Measurements from ENCODE around the gene RXFP2.

RXFP2 gene

GRCh38 chr13:31747966-31748365 is 8.6 kb downstream of the RXFP2 start:
- no peak for DNase-seq (ENCODE audit: extremely low read depth, low read depth)
- no peak for TF ChIP-seq CTCF (IDR thresholded peaks at IDR 0.05; ENCODE audit: low read depth, low read length)

GRCh38 chr13:31749929-31750328 is 10.6 kb downstream of the RXFP2 start:
- TF ChIP-seq CTCF (IDR thresholded peaks at IDR 0.05; ENCODE audit: low read depth, low read length) = no peak
- DNase-seq (ENCODE audit: extremely low read depth, low read depth) = peak; percentile 50

GRCh38 chr13:31755211-31755610 is 15.9 kb downstream of the RXFP2 start:
- DNase-seq (ENCODE audit: extremely low read depth, low read depth) = no peak
- no peak for TF ChIP-seq CTCF (IDR thresholded peaks at IDR 0.05; ENCODE audit: low read depth, low read length)

GRCh38 chr13:31755803-31756212 is 16.5 kb downstream of the RXFP2 start:
- DNase-seq (ENCODE audit: extremely low read depth, low read depth) = no peak
- no peak for TF ChIP-seq CTCF (IDR thresholded peaks at IDR 0.05; ENCODE audit: low read depth, low read length)

DNA sequence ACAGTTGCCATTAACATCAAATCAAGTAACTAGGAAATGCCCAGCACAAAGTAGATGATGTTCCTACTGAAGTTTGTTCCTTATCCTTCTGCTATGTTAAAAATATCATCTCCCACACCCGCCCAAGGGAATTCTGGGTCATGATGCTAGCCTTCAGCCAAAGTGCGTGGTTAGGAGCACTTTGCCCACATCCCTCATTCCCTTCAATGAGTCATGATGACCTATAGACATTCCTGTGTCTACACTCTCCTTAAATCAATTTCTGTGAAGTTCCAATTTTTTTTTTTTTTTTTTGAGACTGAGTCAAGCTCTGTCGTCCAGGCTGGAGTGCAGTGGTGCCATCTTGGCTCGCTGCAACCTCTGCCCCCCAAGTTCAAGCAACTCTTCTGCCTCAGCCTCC is 17.0 kb downstream of the RXFP2 start:
- no peak for TF ChIP-seq CTCF (IDR thresholded peaks at IDR 0.05; ENCODE audit: low read depth, low read length)
- DNase-seq (ENCODE audit: extremely low read depth, low read depth) = no peak

DNA sequence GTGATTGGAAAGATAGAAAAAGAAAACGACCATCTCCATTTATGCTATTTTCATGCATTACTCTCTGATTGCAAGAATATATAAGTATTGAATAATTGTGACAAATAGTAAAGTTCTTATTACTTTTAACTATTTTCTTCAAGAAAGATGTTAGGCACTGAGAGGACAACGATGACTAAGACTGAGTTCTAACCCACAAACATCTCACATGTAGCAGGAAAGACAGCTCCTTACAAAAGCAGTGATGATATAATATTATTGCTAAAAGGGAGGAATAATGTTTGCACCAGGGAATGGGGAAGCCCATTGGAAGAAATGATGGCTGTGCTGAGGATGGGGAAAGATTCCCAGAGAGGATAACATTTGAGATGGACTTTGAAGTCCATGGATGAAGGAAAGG is 22.6 kb downstream of the RXFP2 start:
- DNase-seq (ENCODE audit: extremely low read depth, low read depth) = no peak
- no peak for TF ChIP-seq CTCF (IDR thresholded peaks at IDR 0.05; ENCODE audit: low read depth, low read length)

GRCh38 chr13:31764556-31764955 is 25.2 kb downstream of the RXFP2 start:
- DNase-seq (ENCODE audit: extremely low read depth, low read depth) = no peak
- TF ChIP-seq CTCF (IDR thresholded peaks at IDR 0.05; ENCODE audit: low read depth, low read length) = no peak
